GM23248 (cell line): ENCODE data around the gene GALNT17.

Experiments
- EZH2 ChIP-seq: fragments of 200-600 bp; sonication (generic); IDR thresholded peaks from 2 replicates; pipeline ENCODE4 v1.6.1; 2018; ENCODE audit warnings: antibody characterized with exemption, mild to moderate bottlenecking; ENCODE audit not compliant: insufficient read depth, poor library complexity, severe bottlenecking
- EZH2phosphoT487 ChIP-seq: fragments of 200-600 bp; sonication (generic); IDR thresholded peaks from 2 replicates; pipeline ENCODE4 v1.6.1; 2018; ENCODE audit warnings: antibody characterized with exemption, moderate library complexity, mild to moderate bottlenecking, low read depth; ENCODE audit not compliant: insufficient read depth

DNA sequence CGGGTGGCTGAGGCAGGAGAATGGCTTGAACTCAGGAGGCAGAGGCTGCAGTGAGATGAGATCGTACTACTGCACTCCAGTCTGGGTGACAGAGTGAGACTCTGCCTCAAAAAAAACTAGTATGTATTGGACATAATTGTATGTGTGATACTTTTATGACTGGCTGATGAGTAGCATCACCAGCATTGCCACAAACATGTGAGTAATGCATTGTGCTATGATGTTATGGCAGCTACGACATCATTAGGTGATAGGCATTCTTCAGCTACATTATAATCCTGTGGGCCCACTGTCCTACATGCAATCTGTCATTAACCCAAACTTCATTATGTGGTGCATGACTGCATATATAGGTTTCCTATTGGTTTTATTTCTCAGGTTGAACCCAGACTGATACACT lies 352.4 kb downstream of the GALNT17 start:
- TF ChIP-seq EZH2 (no peak), EZH2phosphoT487 (no peak)
